ENCODE measurements around the gene NCAPH2.
A peak's percentile ranks its signal among the peaks of the same experiment; 100 is the strongest.

The NCAPH2 gene

GRCh38 chr22:50474710-50475651 lies 33.0 kb upstream of the NCAPH2 start, which contains the start of gene SBF1:
TSS of gene SBF1 (minus strand) at chr22:50475035. CDS start at chr22:50474840, 195 bp downstream.
- DNase-seq, result peak; percentile 80

- DNase-seq, result no peak
These were observed 32.4 kb upstream of the NCAPH2 start for GRCh38 chr22:50475652-50476002.

- no peak for DNase-seq
These were observed 31.2 kb upstream of the NCAPH2 start for GRCh38 chr22:50476868-50477267.

- DNase-seq, result no peak
These were observed 30.1 kb upstream of the NCAPH2 start for GRCh38 chr22:50477923-50478322.

GRCh38 chr22:50479721-50480120 lies 28.3 kb upstream of the NCAPH2 start:
- no peak for DNase-seq

GRCh38 chr22:50481045-50481439 lies 27.0 kb upstream of the NCAPH2 start:
- no peak for DNase-seq

- DNase-seq, result no peak
These were observed 26.5 kb upstream of the NCAPH2 start, which contains the start of gene ADM2 for GRCh38 chr22:50481440-50482106. TSS of gene ADM2 (plus strand) at chr22:50481543. CDS start at chr22:50481848, 305 bp downstream.

GRCh38 chr22:50482107-50483074 lies 25.6 kb upstream of the NCAPH2 start:
- no peak for DNase-seq

GRCh38 chr22:50483106-50483505 lies 24.9 kb upstream of the NCAPH2 start:
- DNase-seq, result no peak

- no peak for DNase-seq
These were observed 24.5 kb upstream of the NCAPH2 start for GRCh38 chr22:50483556-50483955.

GRCh38 chr22:50483977-50484853 lies 23.8 kb upstream of the NCAPH2 start:
- DNase-seq, result no peak

GRCh38 chr22:50485221-50486131 lies 22.5 kb upstream of the NCAPH2 start:
- no peak for DNase-seq

- DNase-seq, result peak; percentile 5
These were observed 21.3 kb upstream of the NCAPH2 start, which contains the start of gene MIOX for GRCh38 chr22:50486561-50487289. TSS of gene MIOX (plus strand) at chr22:50486859. CDS start at chr22:50486898, 39 bp downstream.

GRCh38 chr22:50487290-50488005 lies 20.6 kb upstream of the NCAPH2 start:
- no peak for DNase-seq

- no peak for DNase-seq
These were observed 19.9 kb upstream of the NCAPH2 start for GRCh38 chr22:50488006-50488677.

GRCh38 chr22:50488886-50489285 lies 19.1 kb upstream of the NCAPH2 start:
- no peak for DNase-seq

GRCh38 chr22:50489363-50490243 lies 18.4 kb upstream of the NCAPH2 start:
- DNase-seq, result no peak

Measured in NCI-H510A treated with DMSO at 0.1 percent for 48 hours (cell line).